Measurements from ENCODE around the gene IL1RAPL2.

- no peak for TF ChIP-seq CTCF (IDR thresholded peaks at IDR 0.05; ENCODE audit: insufficient read depth, low read length, poor library complexity, severe bottlenecking)
- TF ChIP-seq EZH2phosphoT487 (conservative IDR thresholded peaks at IDR 0.05; ENCODE audit: low read length) = no peak
Measured at GRCh38 chrX:105758754-105759153, 1192.8 kb downstream of the IL1RAPL2 start.

Measured in SU-DHL-6 (cell line).